A673 (cell line): ENCODE measurements around the gene SMIM30. TPM values are rescaled to one million over a fixed set of nuclear protein-coding genes. Genes with fewer than 3 reads are reported as not detected.

ENCODE experiments used
- BruUV-seq: library from RNA; stranded (reverse); fragments of 400-500 nt; replicated peaks from 2 replicates; lab custom pipeline; 2021; lab: Mats Ljungman, UMichigan
- CTCF ChIA-PET: fragments of 300-600 bp; sonication (Branson Sonifier 250); formaldehyde crosslinking; loops from one replicate; lab custom pipeline; 2022; ENCODE audit warnings: antibody characterized with exemption; lab: Charles Lee
- POLR2A ChIA-PET: fragments of 300-600 bp; sonication (Branson Sonifier 250); formaldehyde crosslinking; loops from one replicate; lab custom pipeline; 2022; ENCODE audit warnings: antibody characterized with exemption; ENCODE audit not compliant: low non-redundant PET; lab: Charles Lee
- DNase-seq: peaks from one replicate; pipeline ENCODE4 v3.0.0-alpha.2; 2015; ENCODE audit warnings: low spot score
- H3K27ac ChIP-seq: fragments of 200-600 bp; sonication (generic); 2 replicates; pipeline ENCODE4 v1.5.1; 2016; ENCODE audit warnings: mixed run types, low read depth, mild to moderate bottlenecking, mixed read lengths, antibody characterized with exemption, low read length; ENCODE audit not compliant: poor library complexity, severe bottlenecking
- H3K27me3 ChIP-seq: fragments of 200-600 bp; sonication (generic); replicated peaks from 2 replicates; pipeline ENCODE4 v1.6.1; 2017; ENCODE audit warnings: mixed run types, low read depth, mild to moderate bottlenecking, mixed read lengths, antibody characterized with exemption, low read length; ENCODE audit not compliant: insufficient read depth, poor library complexity
- H3K36me3 ChIP-seq: fragments of 200-600 bp; sonication (generic); 2 replicates; pipeline ENCODE4 v1.6.1; 2016; ENCODE audit warnings: mixed run types, mild to moderate bottlenecking, mixed read lengths, antibody characterized with exemption, low read length; ENCODE audit not compliant: insufficient read depth, poor library complexity, severe bottlenecking
- H3K4me1 ChIP-seq: fragments of 200-600 bp; sonication (generic); 2 replicates; pipeline ENCODE4 v1.6.1; 2017; ENCODE audit warnings: mixed run types, mild to moderate bottlenecking, mixed read lengths, antibody characterized with exemption, low read length; ENCODE audit not compliant: insufficient read depth, poor library complexity, severe bottlenecking
- H3K4me3 ChIP-seq: fragments of 200-600 bp; sonication (generic); 2 replicates; pipeline ENCODE4 v1.5.1; 2016; ENCODE audit warnings: low read depth, mixed run types, mild to moderate bottlenecking, mixed read lengths, low read length; ENCODE audit not compliant: poor library complexity, severe bottlenecking
- H3K9me3 ChIP-seq: fragments of 200-600 bp; sonication (generic); 2 replicates; pipeline ENCODE4 v1.6.1; 2016; ENCODE audit warnings: mixed run types, low read depth, mild to moderate bottlenecking, mixed read lengths, antibody characterized with exemption, low read length; ENCODE audit not compliant: poor library complexity, severe bottlenecking
- CTCF ChIP-seq: fragments of 300-800, 200-600 bp; sonication (generic); conservative IDR thresholded peaks from 2 replicates; pipeline ENCODE4 v1.5.1; 2017; ENCODE audit warnings: low read depth, mild to moderate bottlenecking, antibody characterized with exemption, low read length, moderate library complexity, mixed read lengths
- EZH2 ChIP-seq: fragments of 200-600 bp; sonication (generic); IDR thresholded peaks from 2 replicates; pipeline ENCODE4 v1.6.1; 2017; ENCODE audit warnings: borderline replicate concordance, low read depth, mild to moderate bottlenecking, mixed read lengths, antibody characterized with exemption, low read length; ENCODE audit not compliant: poor library complexity, severe bottlenecking
- intact Hi-C: fragments of 100-400 bp; cut with micrococcal nuclease; formaldehyde crosslinking; loops from one replicate; pipeline ENCODE4 v1.10.0; 2022; ENCODE audit not compliant: unreplicated experiment
- total RNA-seq: library from RNA; stranded (reverse); gene quantifications from 2 replicates; pipeline ENCODE4 v1.2.3, GENCODE V29; 2021

Gene SMIM30
- total RNA-seq, 1 experiment from 2014 or later = 40.8 TPM

GRCh38 chr7:113144817-113145216 is 26.5 kb upstream of the SMIM30 start:
- no peak overlapping the region for H3K27ac ChIP-seq
- ChIA-PET POLR2A (no interaction called here), CTCF (no interaction called here)
- no peak for DNase-seq
- TF ChIP-seq EZH2 (no peak), CTCF (no peak)
- intact Hi-C loops = no loop called here
- no peaks in the 10 kb centered on the region for H3K4me1 ChIP-seq
- no peaks in the 10 kb centered on the region for H3K9me3 ChIP-seq
- H3K36me3 ChIP-seq = no peaks in the 10 kb centered on the region
- BruUV-seq = no TSS peak
- no peak overlapping the region for H3K4me3 ChIP-seq
- H3K27me3 ChIP-seq = no peaks in the 10 kb centered on the region

- POLR2A ChIA-PET = no interaction called here
- no peak overlapping the region for H3K4me3 ChIP-seq
- CTCF ChIA-PET = no interaction called here
- no TSS peak for BruUV-seq
- DNase-seq = no peak
- H3K27me3 ChIP-seq = no peaks in the 10 kb centered on the region
- TF ChIP-seq CTCF = no peak
- TF ChIP-seq EZH2 = no peak
- intact Hi-C loops = no loop called here
- H3K9me3 ChIP-seq = no peaks in the 10 kb centered on the region
- H3K27ac ChIP-seq = no peak overlapping the region
- H3K36me3 ChIP-seq = no peaks in the 10 kb centered on the region
- H3K4me1 ChIP-seq = no peaks in the 10 kb centered on the region
Observed at GRCh38 chr7:113143486-113144257, 25.3 kb upstream of the SMIM30 start.

- no peak overlapping the region for H3K27ac ChIP-seq
- CTCF ChIA-PET = no interaction called here
Observed at GRCh38 chr7:113142385-113143119, 24.2 kb upstream of the SMIM30 start.

More at GRCh38 chr7:113142385-113143119, 24.2 kb upstream of the SMIM30 start:
- POLR2A ChIA-PET = no interaction called here
- TF ChIP-seq CTCF = no peak
- TF ChIP-seq EZH2 = no peak
- intact Hi-C loops = no loop called here
- H3K36me3 ChIP-seq = no peaks in the 10 kb centered on the region
- no TSS peak for BruUV-seq
- peak; percentile 24 for DNase-seq
- H3K4me3 ChIP-seq = no peak overlapping the region
- no peaks in the 10 kb centered on the region for H3K27me3 ChIP-seq
- H3K4me1 ChIP-seq = no peaks in the 10 kb centered on the region
- no peaks in the 10 kb centered on the region for H3K9me3 ChIP-seq
